GM20431 (cell line): ENCODE measurements around the gene EXO5.
"Not testable (repeated sequence)": the region's sequence is repeated elsewhere in the genome, so short reads cannot be mapped to it uniquely, and the experiment has no call there.

Experiments
- in situ Hi-C: fragments of 300-500 bp; cut with MseI, MboI; formaldehyde crosslinking; loops from one replicate; pipeline ENCODE4 v1.15.0; 2020; ENCODE audit warnings: low sequenced_read_pairs; ENCODE audit not compliant: unreplicated experiment

EXO5 gene, protein sequence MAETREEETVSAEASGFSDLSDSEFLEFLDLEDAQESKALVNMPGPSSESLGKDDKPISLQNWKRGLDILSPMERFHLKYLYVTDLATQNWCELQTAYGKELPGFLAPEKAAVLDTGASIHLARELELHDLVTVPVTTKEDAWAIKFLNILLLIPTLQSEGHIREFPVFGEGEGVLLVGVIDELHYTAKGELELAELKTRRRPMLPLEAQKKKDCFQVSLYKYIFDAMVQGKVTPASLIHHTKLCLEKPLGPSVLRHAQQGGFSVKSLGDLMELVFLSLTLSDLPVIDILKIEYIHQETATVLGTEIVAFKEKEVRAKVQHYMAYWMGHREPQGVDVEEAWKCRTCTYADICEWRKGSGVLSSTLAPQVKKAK

DNA sequence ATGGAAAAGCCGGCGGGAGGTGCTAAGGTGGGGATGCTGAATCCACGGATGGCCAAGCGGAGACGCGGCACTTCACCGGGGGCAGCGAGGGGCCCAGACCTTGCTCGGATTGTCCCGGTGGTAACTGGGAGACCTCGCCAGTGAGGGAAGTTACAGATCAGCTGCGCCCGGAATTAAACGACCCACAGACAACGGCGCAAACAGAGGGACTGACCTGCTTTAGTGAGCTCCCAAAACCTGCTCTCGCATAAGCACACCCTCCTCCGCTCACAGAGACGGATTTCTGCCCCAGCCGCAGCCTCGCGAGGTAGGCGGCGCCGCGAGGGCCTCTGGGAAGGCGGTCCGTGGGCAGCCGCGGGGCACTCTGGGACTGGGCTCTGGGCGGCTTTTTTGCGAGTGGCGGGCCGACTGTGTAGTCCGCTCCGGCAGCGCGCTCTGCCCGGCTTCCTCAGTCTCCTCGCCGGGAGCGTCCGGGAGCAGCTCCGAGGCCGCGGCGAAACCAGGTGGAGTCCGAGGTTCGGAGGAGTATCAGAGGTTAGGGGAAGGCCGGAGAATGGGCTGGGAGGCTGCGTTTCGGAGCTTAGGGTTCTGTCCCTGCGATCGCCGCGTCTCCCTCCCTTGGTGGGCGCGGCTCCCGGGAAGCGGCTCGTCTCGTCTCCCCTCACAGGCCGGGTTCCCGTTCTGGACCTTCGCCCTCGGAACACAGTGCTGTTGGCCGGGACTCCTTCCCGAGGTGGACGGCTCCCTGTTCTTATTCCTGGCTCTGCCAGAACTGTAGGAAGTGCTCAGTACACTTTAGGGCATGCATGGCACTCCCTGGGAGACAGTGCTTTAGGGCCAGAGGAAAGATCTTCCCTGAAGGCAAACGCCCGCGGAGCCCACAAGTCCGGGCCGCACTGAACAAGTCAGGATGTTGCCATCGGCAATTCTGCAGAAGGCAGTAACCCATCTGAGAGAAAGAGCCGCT, at the start of gene EXO5:
EXO5 (plus strand) TSS at position 393 of the 967 bp plus-strand sequence. CDS start 5,778 bp downstream, outside the sequence.
- in situ Hi-C loops: no loop called here

- in situ Hi-C loops: no loop called here
These were observed 45.5 kb upstream of the EXO5 start for GRCh38 chr1:40462956-40463590.

GRCh38 chr1:40469327-40469726, 39.2 kb upstream of the EXO5 start:
- in situ Hi-C loops: no loop called here

- in situ Hi-C loops: no loop called here
These were observed 33.3 kb upstream of the EXO5 start for GRCh38 chr1:40475268-40475667.

- in situ Hi-C loops: no loop called here
These were observed 31.5 kb upstream of the EXO5 start, which contains the start of gene ZFP69 for GRCh38 chr1:40476924-40477677. ZFP69 (plus strand) TSS chr1:40477290; CDS start chr1:40479362, 2,072 bp downstream.

DNA sequence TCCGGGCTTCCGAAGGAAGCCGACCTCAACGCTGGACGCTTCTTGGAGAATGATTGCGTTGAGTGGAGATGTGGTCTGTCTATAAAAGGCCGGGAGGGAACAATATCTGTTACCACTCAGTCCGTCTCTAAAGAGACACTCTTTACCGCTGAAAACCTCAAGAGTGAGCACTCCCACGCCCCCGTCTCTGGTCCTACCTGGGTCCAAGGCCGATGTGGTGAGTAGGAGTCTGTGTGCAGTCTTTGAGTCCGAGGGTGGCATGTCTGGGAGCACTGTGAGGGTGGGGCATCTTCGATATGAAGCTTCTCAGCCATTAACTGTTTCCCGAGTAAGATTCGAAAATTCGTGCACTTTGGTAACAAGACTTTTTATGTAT, 30.9 kb upstream of the EXO5 start:
- in situ Hi-C loops: no loop called here

DNA sequence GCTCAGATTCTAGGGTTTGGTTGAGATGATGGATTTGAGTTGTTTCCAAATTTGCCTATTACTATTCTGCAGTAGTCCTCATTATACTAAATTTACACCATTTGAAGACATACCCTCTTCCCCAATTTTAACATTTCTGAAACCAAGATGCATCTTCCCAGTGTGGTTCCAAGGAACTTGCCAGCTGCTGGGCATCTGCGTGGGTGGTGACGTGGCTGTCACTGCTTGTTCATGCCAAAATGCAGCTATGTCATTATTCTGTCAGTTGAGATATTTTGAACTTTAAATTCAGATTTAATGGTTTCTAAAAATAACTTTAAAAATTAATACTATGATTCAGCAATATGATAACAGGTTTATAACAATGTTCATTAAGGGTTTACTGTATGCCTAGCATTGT, 30.3 kb upstream of the EXO5 start:
- in situ Hi-C loops: no loop called here

GRCh38 chr1:40479156-40479555, 29.4 kb upstream of the EXO5 start:
- in situ Hi-C loops: no loop called here

DNA sequence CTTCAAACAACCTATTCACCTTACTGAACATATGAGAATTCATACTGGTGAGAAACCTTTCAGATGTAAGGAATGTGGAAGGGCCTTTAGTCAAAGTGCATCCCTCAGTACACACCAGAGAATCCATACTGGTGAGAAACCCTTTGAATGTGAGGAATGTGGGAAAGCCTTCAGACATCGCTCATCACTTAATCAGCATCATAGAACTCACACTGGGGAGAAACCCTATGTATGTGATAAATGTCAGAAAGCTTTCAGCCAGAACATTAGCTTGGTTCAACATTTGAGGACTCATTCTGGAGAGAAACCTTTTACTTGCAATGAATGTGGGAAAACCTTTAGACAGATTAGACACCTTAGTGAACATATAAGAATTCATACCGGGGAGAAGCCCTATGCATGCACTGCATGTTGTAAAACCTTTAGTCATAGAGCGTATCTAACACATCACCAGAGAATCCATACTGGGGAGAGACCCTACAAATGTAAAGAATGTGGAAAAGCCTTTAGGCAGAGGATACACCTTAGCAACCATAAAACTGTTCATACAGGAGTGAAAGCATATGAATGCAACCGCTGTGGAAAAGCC, 13.2 kb upstream of the EXO5 start:
- in situ Hi-C loops: no loop called here

DNA sequence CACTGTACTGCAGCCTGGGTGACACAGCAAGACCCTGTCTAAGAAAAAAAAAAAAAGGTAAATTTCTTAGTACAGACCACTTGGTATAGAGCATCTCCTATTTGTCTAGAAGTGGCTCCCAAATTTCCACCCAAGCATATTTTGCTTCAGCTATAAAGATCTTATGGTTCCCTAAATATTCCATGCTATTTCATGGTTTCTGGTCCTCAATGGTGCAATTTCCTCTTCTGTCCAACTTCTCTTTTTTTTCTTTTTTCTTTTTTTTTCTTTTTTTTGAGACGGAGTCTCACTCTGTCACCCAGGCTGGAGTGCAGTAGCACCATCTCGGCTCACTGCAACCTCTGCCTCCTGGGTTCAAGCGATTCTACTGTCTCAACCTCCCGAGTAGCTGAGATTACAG, 5.9 kb upstream of the EXO5 start:
- in situ Hi-C loops: not testable (repeated sequence)

DNA sequence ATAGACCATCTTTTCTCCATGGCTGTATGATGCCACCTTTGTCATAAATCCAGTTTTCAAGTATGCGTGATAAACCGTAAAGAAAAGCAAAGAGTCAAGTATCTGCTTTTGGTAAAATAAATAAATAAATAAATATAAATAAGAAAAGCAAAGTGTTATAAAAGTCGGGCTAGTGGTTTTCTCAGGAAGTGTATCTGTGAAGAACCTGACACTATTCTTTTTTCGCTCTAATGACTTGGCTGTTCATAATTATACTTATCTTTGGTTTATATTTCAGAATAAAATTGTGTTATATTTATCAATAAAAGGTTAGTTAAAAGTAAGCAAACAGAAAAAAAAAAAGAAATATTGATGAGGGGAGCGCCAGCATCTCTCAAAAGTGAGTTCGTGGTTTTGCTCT, 594 bp upstream of the EXO5 start:
- in situ Hi-C loops: no loop called here

- in situ Hi-C loops: no loop called here
These were observed 10.9 kb downstream of the EXO5 start for GRCh38 chr1:40519517-40519916.

DNA sequence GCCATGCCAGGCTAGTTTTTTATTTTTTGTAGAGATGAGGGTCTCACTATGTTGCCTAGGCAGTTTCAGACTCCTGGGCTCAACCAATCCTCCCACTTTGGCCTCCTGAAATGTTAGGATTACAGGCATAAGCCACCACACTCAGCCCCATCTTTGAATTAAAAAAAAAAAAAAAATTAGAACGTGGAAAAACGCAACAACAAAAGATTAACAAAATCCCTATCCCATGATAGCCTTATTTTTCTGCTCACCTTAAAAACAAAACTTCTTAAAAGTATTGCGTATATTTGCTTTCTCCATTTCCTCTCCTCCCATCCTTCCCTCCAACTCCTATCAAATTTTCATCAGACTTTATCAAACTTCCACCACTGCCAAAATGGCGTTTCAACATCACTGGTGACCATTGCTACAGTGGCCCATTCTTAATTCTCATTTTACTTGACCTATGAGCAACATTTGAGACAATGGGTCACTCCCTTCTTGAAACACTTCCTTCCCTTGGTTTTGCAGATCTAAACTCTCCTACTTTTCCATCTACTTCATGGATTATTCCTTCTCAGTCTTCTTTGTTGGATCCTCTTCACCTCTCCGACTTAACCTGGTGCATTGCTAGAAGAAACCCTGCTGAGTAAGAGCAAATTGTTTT, 22.3 kb downstream of the EXO5 start:
- in situ Hi-C loops: no loop called here

DNA sequence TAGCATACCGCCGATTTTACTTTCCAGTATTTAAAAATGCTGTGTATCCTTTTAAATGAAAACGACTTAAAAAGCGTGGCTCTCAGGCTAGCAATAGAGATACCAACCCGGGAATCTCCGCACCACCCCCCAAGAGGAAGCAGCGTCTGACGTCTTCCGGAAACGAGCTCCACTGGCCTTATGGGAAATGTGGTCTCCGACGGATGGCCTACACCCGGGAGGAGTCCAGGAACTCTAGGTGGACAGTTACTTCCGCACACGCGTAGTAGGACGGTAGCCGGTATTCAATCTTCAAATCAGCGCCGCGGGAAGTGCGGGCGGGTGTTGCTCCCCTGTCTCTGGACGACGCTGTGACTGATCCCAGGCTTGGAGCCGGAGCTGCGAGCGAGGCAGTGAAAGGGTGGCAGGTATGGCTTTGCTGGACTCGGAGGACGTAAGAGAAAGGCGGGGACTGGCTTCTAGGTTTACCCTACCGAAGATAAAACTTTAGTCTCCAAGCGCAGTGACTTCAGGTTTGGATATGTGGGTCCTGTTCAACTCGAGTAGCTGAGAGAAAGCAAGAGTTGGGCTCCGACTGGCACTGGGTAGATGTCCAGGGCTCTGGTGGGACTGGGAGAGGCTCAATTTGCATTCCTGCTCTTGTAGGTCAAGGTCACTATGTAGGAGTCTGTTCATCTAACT, 23.0 kb downstream of the EXO5 start, which contains the start of gene ZNF684:
ZNF684 (plus strand) TSS at position 257 of the 681 bp plus-strand sequence. CDS start 1,530 bp downstream, outside the sequence.
- in situ Hi-C loops: no loop called here

- in situ Hi-C loops: no loop called here
These were observed 23.5 kb downstream of the EXO5 start for GRCh38 chr1:40532062-40532389.

DNA sequence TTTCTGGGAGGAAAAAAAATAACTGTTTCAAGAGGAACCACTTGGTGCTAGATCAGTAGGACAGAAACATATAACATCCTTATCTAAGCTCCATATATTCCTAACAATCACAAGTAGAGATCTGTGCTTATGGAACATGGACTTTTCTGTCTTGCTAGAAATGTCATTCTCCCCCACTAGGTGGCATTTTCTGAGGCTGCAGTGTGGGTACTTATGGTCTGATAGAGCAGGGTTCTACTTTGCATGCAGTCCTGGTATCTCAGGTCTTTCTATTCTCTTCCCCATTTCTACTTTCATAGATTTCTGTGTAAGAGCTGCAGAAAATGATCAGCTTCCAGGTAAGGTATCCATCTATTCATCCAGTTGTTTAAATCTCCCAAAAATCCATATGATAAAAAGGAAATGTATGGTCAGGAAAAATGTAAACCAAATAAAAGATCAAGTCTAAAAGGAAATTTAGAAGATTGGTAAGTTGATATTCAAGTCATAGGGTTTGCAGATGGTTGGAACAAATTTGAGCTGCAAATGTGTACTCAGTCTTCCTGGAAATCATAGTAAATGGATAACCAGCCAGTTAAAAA, 24.4 kb downstream of the EXO5 start:
- in situ Hi-C loops: no loop called here

DNA sequence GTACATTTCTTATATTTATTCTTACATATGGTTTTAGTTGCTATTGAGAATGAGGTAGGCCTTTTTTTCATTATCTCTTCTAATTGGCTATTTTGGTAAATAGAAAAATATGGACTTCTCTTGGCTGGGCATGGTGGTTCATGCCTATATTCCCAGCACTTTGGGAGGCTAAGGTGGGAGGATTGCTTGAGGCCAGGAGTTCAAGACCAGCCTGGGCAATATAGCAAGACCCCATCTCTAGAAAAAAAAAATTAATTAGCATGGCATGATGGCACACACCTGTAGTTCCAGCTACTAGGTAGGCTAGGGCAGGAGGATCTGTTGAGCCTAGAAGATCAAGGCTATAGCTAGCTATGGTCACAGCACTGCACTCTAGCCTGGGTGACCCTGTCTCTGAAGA, 26.0 kb downstream of the EXO5 start:
- in situ Hi-C loops: no loop called here

DNA sequence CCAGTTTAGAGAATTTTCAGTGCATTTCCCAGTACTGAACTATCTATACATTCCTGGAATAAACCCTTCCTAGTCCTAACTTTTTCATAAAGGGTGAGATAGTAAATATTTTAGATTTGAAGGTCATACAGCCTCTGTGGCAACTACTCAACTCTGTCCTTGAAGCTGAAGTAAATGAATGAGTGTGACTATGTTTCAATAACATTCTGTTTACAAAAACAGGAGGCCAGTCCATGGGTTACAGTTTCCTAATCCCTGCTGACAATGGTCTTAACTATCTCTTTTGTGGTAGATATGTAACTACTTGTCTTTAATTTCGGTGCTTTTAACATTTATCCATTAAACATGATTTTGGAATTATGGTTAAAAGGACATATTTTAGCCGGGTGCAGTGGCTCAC, 27.2 kb downstream of the EXO5 start:
- in situ Hi-C loops: no loop called here
